Measurements from ENCODE around the gene APLN.

APLN gene

DNA sequence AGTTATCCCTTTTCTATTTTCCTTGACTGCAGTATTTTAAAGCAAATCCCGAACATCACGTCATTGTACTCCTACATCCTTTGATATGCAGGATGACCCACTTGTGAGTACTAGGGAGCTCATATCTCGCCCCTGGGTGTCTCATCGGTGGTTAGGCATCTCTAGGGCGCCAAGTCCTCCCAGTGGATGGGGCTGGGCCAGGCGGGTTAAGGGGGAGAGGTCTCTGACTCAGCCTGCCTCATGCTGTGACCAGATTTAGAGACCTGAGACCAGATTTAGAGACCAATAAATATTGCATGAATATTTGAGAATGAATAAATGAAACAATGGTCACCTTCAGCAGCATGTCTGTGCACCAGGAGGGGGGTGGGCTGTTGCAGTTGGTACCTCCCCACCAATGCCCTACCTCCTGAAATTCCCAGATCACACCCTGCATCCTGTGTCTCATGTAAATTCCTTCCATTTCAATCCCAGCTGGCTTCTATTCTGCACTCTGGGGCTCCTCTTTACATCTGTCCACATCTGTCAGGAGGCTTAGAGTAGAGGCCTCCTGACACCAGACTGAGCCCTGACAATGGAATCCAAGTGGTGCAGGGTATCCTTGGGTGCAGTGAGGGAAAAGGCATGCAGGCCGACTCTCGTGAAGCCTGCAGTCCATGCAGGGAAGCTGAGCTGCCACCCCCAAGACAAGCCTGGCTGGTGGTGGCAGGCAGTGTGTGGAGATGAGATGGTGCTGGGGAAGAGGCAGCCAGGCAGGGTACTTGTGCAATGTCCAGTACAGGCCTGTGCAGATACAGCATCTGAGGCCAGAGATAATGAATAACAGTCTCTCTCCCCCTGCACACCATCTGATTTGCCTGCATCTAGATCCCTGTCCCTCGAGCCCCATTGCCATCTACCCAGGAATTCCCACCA, 5.2 kb downstream of the APLN start:
- Mint-ChIP-seq H3K27me3 (ENCODE audit: low read depth) (peaks cover 56% of the 10 kb centered on the region), H3K27ac (no peak overlapping the region), H3K36me3 (ENCODE audit: low read depth) (no peaks in the 10 kb centered on the region), H3K4me1 (peaks cover 33% of the 10 kb centered on the region), H3K4me3 (no peak overlapping the region), H3K9me3 (peaks cover 3% of the 10 kb centered on the region)
- TF ChIP-seq, protein P1, sequence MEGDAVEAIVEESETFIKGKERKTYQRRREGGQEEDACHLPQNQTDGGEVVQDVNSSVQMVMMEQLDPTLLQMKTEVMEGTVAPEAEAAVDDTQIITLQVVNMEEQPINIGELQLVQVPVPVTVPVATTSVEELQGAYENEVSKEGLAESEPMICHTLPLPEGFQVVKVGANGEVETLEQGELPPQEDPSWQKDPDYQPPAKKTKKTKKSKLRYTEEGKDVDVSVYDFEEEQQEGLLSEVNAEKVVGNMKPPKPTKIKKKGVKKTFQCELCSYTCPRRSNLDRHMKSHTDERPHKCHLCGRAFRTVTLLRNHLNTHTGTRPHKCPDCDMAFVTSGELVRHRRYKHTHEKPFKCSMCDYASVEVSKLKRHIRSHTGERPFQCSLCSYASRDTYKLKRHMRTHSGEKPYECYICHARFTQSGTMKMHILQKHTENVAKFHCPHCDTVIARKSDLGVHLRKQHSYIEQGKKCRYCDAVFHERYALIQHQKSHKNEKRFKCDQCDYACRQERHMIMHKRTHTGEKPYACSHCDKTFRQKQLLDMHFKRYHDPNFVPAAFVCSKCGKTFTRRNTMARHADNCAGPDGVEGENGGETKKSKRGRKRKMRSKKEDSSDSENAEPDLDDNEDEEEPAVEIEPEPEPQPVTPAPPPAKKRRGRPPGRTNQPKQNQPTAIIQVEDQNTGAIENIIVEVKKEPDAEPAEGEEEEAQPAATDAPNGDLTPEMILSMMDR (IDR thresholded peaks at IDR 0.05; ENCODE audit: unreplicated experiment in 3 of 3) = no peak

DNA sequence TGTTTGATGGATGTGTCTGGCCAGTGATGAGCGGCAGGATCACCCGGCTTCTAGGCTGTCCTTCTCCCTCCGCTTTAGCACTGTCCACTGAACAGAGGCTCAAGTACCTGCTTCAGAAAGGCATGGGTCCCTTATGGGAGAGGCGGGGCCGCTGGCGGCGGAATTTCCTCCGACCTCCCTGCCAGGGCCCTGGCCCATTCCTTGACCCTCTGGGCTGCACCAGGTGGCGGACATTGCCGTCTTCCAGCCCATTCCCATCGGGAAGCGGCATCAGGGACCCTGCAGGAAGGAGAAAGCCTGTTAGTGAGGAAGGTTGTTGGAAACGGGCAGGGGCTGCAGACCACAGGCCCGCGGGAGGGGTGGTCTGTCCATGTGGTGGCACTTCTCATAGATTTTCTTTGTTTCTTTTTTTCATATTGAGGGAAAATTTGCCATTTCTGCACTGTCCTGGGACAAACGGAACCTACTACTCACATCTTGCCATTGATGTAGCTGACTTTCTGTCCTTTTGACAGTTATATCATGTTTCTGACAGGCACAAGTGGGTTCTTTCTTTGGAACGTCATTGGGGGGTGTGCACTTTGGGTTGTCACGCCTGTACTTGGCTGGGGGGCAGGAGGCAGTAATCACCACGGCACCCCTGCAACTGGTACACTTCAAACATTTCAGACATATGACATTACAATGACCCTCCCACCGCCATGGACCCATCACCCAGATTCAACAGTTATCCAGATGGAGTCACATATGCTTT, 6.1 kb downstream of the APLN start:
- H3K9me3 Mint-ChIP-seq = peaks cover 3% of the 10 kb centered on the region
- TF ChIP-seq, protein P1 (IDR thresholded peaks at IDR 0.05; ENCODE audit: unreplicated experiment in 3 of 3) = no peak
- H3K27me3 Mint-ChIP-seq (ENCODE audit: low read depth) = peaks cover 51% of the 10 kb centered on the region
- H3K36me3 Mint-ChIP-seq (ENCODE audit: low read depth) = no peaks in the 10 kb centered on the region
- no peak overlapping the region for H3K4me3 Mint-ChIP-seq
- peaks cover 34% of the 10 kb centered on the region for H3K4me1 Mint-ChIP-seq
- no peak overlapping the region for H3K27ac Mint-ChIP-seq

DNA sequence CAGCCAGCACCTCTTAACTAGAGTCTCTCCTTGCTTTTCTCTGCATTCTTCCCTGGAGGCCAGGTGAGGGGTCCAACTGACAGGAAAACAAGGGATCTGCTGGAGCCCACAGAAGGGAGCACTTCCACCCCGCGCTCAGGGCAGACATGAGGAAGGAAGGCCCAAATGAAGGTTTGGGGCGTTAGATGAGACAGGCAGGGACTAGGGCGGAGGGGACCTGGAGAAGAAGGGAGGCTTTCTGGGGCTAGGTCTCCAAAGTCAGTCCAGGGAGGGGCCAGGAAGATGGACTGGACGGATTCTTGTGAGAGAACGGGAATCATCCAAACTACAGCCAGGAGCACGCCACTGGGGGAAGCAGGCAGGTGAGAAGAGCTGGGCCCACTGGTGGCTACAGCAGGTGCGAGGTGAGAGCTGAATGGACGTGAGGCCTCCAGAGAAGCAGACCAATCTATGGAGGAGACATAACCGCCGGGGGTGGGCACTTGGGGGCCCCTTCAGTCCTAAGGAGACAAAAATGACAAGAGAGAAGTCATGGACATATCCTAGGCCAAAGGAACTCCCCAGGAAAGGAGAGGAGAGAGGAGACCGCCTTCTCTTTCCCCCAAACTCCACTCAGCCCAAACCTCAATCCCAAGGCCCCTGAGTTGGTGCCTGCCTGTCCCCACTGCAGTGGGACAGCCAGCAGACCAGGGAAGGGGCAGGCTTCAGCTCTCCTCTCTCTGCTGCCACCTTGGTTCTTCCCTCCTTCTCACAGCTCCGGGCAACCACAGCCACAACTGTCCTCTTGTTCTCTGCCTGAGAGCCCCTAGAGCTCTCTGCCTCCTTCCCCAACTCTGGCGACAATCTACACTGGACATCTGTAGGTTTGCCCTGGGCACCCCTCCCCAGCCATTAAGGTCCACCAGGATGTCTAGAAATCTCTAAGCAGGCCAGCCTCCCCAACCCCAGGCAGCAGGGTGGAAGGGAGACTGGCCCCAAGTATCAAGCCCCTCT, 7.0 kb downstream of the APLN start:
- no peaks in the 10 kb centered on the region for H3K36me3 Mint-ChIP-seq (ENCODE audit: low read depth)
- H3K27me3 Mint-ChIP-seq (ENCODE audit: low read depth) = peaks cover 42% of the 10 kb centered on the region
- no peak overlapping the region for H3K4me3 Mint-ChIP-seq
- H3K27ac Mint-ChIP-seq = no peak overlapping the region
- TF ChIP-seq, protein P1 (IDR thresholded peaks at IDR 0.05; ENCODE audit: unreplicated experiment in 3 of 3) = no peak
- peaks cover 3% of the 10 kb centered on the region for H3K9me3 Mint-ChIP-seq
- peaks cover 35% of the 10 kb centered on the region for H3K4me1 Mint-ChIP-seq

DNA sequence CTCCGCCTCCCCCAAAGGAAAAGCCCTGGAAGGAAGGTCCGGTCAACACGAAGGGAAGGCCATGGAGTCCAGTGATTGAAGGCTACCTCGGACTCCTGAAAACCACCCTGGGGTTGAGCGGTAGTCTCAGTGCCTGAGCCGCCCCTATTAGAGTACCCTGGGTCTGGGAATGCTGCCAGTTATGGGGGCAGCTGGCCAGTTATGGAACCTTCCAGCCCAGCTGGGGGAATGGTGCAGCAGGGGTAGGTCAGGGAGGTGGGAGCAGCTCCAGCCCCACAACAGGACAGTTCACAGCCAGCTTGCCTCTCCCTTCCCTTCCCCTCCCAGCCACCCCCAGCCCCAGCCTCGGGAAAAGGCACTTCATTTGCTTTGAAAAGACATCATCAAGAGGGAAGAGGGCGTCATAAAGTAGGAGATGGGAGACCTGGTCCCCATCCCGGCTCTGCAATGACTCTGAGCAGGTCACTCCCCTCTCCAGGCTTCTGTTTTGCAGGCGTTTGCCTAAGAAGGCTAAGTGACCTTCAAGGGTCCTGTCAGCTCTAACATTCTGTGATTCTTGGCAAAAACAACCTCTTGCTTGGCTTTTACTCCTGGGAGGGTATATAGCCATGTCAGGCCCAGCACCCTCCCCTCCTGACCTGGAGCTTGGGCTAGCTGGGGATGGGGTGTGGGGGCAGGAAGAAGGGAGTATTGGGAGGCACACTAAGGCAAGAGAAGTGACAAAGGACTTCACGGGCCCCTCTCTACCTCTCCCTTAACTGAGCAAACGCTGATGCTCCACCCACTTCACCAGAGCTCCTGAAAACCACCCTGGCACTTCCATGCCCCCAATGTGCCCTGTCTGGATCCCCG, 8.0 kb downstream of the APLN start:
- Mint-ChIP-seq H3K4me1 (peaks cover 37% of the 10 kb centered on the region), H3K27me3 (ENCODE audit: low read depth) (peaks cover 38% of the 10 kb centered on the region), H3K9me3 (no peaks in the 10 kb centered on the region), H3K4me3 (no peak overlapping the region), H3K36me3 (ENCODE audit: low read depth) (no peaks in the 10 kb centered on the region), H3K27ac (no peak overlapping the region)
- TF ChIP-seq, protein P1 (IDR thresholded peaks at IDR 0.05; ENCODE audit: unreplicated experiment in 3 of 3) = no peak

DNA sequence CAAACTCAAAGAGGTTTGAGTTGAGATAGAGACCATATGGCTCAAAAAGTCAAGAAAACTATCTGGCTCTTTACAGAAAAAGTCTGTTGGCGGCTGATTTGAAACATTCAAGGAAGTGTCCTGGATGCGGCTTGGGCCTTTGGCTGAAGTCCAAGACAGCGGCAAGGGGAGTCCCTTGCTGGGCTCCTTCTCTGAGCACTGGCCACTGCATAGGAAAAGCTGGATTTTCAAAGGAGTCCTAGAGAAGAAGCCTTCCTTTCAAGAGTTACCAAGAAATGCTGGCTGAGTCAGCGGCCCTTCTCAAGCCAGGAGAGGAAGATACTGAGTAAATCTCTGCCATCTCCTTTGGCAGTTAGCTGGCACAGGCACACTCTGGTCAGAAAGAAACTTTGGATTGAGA, 12.1 kb downstream of the APLN start:
- no peaks in the 10 kb centered on the region for H3K36me3 Mint-ChIP-seq (ENCODE audit: low read depth)

More for the DNA sequence above, 12.1 kb downstream of the APLN start:
- Mint-ChIP-seq H3K4me1 (peaks cover 24% of the 10 kb centered on the region), H3K27ac (no peak overlapping the region), H3K4me3 (no peak overlapping the region), H3K27me3 (ENCODE audit: low read depth) (peaks cover 9% of the 10 kb centered on the region), H3K9me3 (no peaks in the 10 kb centered on the region)
- TF ChIP-seq, protein P1 (IDR thresholded peaks at IDR 0.05; ENCODE audit: unreplicated experiment in 3 of 3) = no peak

Data from nephron (organoid).